Adrenal gland (tissue), 12 donors: ENCODE data around the gene ZNF185. TPM values are rescaled to one million over a fixed set of nuclear protein-coding genes. Genes with fewer than 3 reads are reported as not detected.

Source experiments
- DNase-seq, 7 donors: peaks; one replicate each; pipeline ENCODE4 v3.0.0-alpha.2; 2019 to 2020
- H3K27ac ChIP-seq, 5 donors: fragments of 200-600 bp; sonication (generic) in 4 of 5; 1 replicate in 3 of 5; 2 replicates in 2 of 5; pipeline versions ENCODE4 v1.5.1 to v1.8.0; 2016 to 2020; ENCODE audit warnings: mild to moderate bottlenecking in 1 of 5
- H3K27me3 ChIP-seq: fragments of 200-600 bp; 2 replicates; pipeline ENCODE4 v1.8.0; 2021
- H3K36me3 ChIP-seq, 2 donors: fragments of 200-600 bp; replicated peaks in 1 of 2; 1 replicate in 1 of 2; 2 replicates in 1 of 2; pipeline versions ENCODE4 v1.5.1 to v1.8.0; 2018 to 2022
- H3K4me1 ChIP-seq, 2 donors: fragments of 200-600 bp; replicated peaks in 1 of 2; 1 replicate in 1 of 2; 2 replicates in 1 of 2; pipeline versions ENCODE4 v1.5.1 to v1.8.0; 2018 to 2021
- H3K4me3 ChIP-seq, 4 donors: fragments of 200-600 bp; sonication (generic) in 3 of 4; one replicate each; pipeline ENCODE4 v1.5.1; 2016 to 2018
- H3K9me3 ChIP-seq, 3 donors: fragments of 200-600 bp; sonication (generic) in 1 of 3; replicated peaks in 1 of 3; 1 replicate in 2 of 3; 2 replicates in 1 of 3; pipeline versions ENCODE4 v1.5.1 to v1.8.0; 2016 to 2021
- CTCF ChIP-seq, 6 experiments: fragments of 450-650 bp in 4 of 6; fragments of 200-600 bp in 2 of 6; sonication (generic) in 1 of 6; IDR thresholded peaks; 1 replicate in 5 of 6; 2 replicates in 1 of 6; pipeline versions ENCODE4 v1.5.1 to v1.8.0; 2016 to 2021; ENCODE audit warnings: antibody characterized with exemption in 6 of 6, mild to moderate bottlenecking in 2 of 6, moderate library complexity in 1 of 6
- POLR2A ChIP-seq, 2 donors: fragments of 450-650 bp; IDR thresholded peaks; one replicate each; pipeline ENCODE4 v1.6.1; 2017; ENCODE audit warnings: antibody characterized with exemption in 2 of 2, mild to moderate bottlenecking in 2 of 2, moderate library complexity in 1 of 2
- WGBS, 4 donors: extraction: QIAGEN DNeasy Blood & Tissue Kit in 2 of 4; methylation state at CpG; one replicate each; pipeline versions ENCODE4 v1.1.5 to v1.1.7; 2013 to 2017; 5-methylcytosine and 5-hydroxymethylcytosine counted together
- intact Hi-C, 2 donors: fragments of 100-400 bp; cut with DNase I; formaldehyde crosslinking; loops; one replicate each; pipeline versions ENCODE4 v1.14.1 to v1.15.0; 2022 to 2023
- polyA plus RNA-seq, 3 donors: library from polyadenylated mRNA; stranded (reverse); fragments of 200-250 nt in 2 of 3; fragments of 350-450 nt in 1 of 3; fragmentation: Illumina TruSeq in 1 of 3; extraction: RNeasy Lipid Tissue Mini Kit (QIAGEN cat#74804) in 1 of 3; gene quantifications; one replicate each; pipeline ENCODE4 v1.2.3, GENCODE V29; 2013 to 2014
- total RNA-seq, 9 donors: library from RNA; depleted of rRNA in 4 of 9; stranded (reverse); fragments of >200 nt in 4 of 9; fragments of 120-200 nt in 1 of 9; fragmentation: NEBNext Ultra II Directional in 1 of 9; extraction: Animal tissue kit (Norgen Biotek cat#: 25700) in 1 of 9; gene quantifications; one replicate each; pipeline versions ENCODE4 v1.1.0 to v1.2.4, GENCODE V29; 2013 to 2023
- donor health status: healthy with polysubstance abuse.
- donor health status: Bipolar disorder and iron deficiency.
- donor health status: DM: yes; HTN: yes; CAD: no.
- donor health status: DM: no; HTN: no; CAD: no.
- donor health status: DM: no; HTN: no; CAD: no.
- donor health status: DM: yes; HTN: yes; CAD: no.

The ZNF185 gene
- total and polyA plus RNA-seq, 12 donors, result 1.4 to 303 (median 9.9) TPM

- TF ChIP-seq POLR2A (IDR thresholded peaks at IDR 0.05), result no peak
- no peak for TF ChIP-seq CTCF (IDR thresholded peaks at IDR 0.05)
- DNase-seq, result no peak
- Histone ChIP-seq H3K4me3 (no peak overlapping the region), H3K27ac (peak overlapping the region in 2 of 5 donors; percentile 83 to 86), H3K4me1 (no peaks in the 10 kb centered on the region), H3K9me3 (no peaks in the 10 kb centered on the region), H3K27me3 (no peaks in the 10 kb centered on the region), H3K36me3 (no peaks in the 10 kb centered on the region)
- 66 to 80% (median 76%) methylated on average over 1 to 9 of the region's 9 CpGs for WGBS, 4 donors
- intact Hi-C loops, result no loop called here
These were observed 5.7 kb downstream of the ZNF185 start for GRCh38 chrX:152903589-152903988.

- TF ChIP-seq POLR2A (IDR thresholded peaks at IDR 0.05), result peak in 1 of 2 donors; percentile 13
- TF ChIP-seq CTCF (IDR thresholded peaks at IDR 0.05), result peak; percentile 59 to 81 (median 76)
- H3K9me3 ChIP-seq, result no peaks in the 10 kb centered on the region
- peak overlapping the region; percentile 30 to 86 (median 70) for H3K27ac ChIP-seq
- H3K27me3 ChIP-seq, result no peaks in the 10 kb centered on the region
- WGBS, 4 donors, result 19 to 25% (median 23%) methylated on average over 2 to 20 of the region's 20 CpGs
- peak; percentile 75 to 90 (median 81) for DNase-seq
- no peaks in the 10 kb centered on the region for H3K36me3 ChIP-seq
- no peak overlapping the region for H3K4me3 ChIP-seq
- no peaks in the 10 kb centered on the region for H3K4me1 ChIP-seq
- intact Hi-C loops, result no loop called here
These were observed 6.5 kb downstream of the ZNF185 start for GRCh38 chrX:152904151-152905080.

- TF ChIP-seq CTCF (IDR thresholded peaks at IDR 0.05) (no peak), POLR2A (IDR thresholded peaks at IDR 0.05) (peak in 1 of 2 donors; percentile 45)
- Histone ChIP-seq H3K4me1 (no peaks in the 10 kb centered on the region), H3K36me3 (no peaks in the 10 kb centered on the region), H3K27ac (peak overlapping the region in 4 of 5 donors; percentile 30 to 86 (median 76)), H3K9me3 (no peaks in the 10 kb centered on the region), H3K27me3 (no peaks in the 10 kb centered on the region), H3K4me3 (no peak overlapping the region)
- whole genome bisulfite sequencing, 4 donors, result 49 to 94% (median 61%) methylated on average over 2 to 8 of the region's 8 CpGs
- DNase-seq, result peak; percentile 82 to 95 (median 91)
- intact Hi-C loops, result no loop called here
These were observed 7.2 kb downstream of the ZNF185 start for GRCh38 chrX:152905081-152905420.

- peak overlapping the region in 2 of 5 donors; percentile 22 to 86 for H3K27ac ChIP-seq
These were observed 9.3 kb downstream of the ZNF185 start for GRCh38 chrX:152907084-152907651.

More at GRCh38 chrX:152907084-152907651, 9.3 kb downstream of the ZNF185 start:
- WGBS, 4 donors, result 44 to 78% (median 57%) methylated on average over 12 to 17 of the region's 17 CpGs
- Histone ChIP-seq H3K36me3 (no peaks in the 10 kb centered on the region), H3K4me1 (no peaks in the 10 kb centered on the region), H3K27me3 (no peaks in the 10 kb centered on the region), H3K4me3 (no peak overlapping the region), H3K9me3 (no peaks in the 10 kb centered on the region)
- TF ChIP-seq CTCF (IDR thresholded peaks at IDR 0.05) (no peak), POLR2A (IDR thresholded peaks at IDR 0.05) (peak in 1 of 2 donors; percentile 14)
- peak in 6 of 7 donors; percentile 42 to 92 (median 69) for DNase-seq
- intact Hi-C loops, result no loop called here
